PC-3 (cell line): ENCODE results near the gene OLFM2. TPM values are rescaled to one million over a fixed set of nuclear protein-coding genes. Genes with fewer than 3 reads are reported as not detected.

Experiments used
- ATAC-seq: fragments of 200-7000 bp; cut with Tn5 transposase; 2 replicates; pipeline ENCODE4 v1.9.1; 2020; ENCODE audit warnings: mild to moderate bottlenecking, moderate library complexity
- BruUV-seq: library from RNA; stranded (reverse); fragments of 400-500 nt; replicated peaks from 2 replicates; lab custom pipeline; 2021; lab: Mats Ljungman, UMichigan
- CTCF ChIA-PET: fragments of 300-600 bp; sonication (Branson Sonifier 250); formaldehyde crosslinking; loops from one replicate; lab custom pipeline; 2022; ENCODE audit warnings: antibody characterized with exemption; lab: Charles Lee
- POLR2A ChIA-PET: fragments of 300-600 bp; sonication (Branson Sonifier 250); formaldehyde crosslinking; loops from one replicate; lab custom pipeline; 2022; ENCODE audit warnings: antibody characterized with exemption; ENCODE audit not compliant: unreplicated experiment; lab: Charles Lee
- DNase-seq: peaks from one replicate; pipeline ENCODE4 v3.0.0-alpha.2; 2015
- H2AFZ ChIP-seq: fragments of 300-600 bp; sonication (generic); 2 replicates; pipeline ENCODE4 v1.6.0; 2016; ENCODE audit warnings: antibody characterized with exemption, low read length
- H3F3A ChIP-seq: fragments of 300-600 bp; sonication (generic); one replicate; pipeline ENCODE4 v1.6.0; 2017; ENCODE audit warnings: antibody characterized with exemption, low read length, control low read depth, mild to moderate bottlenecking; ENCODE audit not compliant: unreplicated experiment
- H3K27ac ChIP-seq: fragments of 300-600 bp; sonication (generic); 2 replicates; pipeline ENCODE4 v1.5.1; 2016; ENCODE audit warnings: mild to moderate bottlenecking, low read length
- H3K27me3 ChIP-seq: fragments of 300-600 bp; sonication (generic); 2 replicates; pipeline ENCODE4 v1.6.1; 2016; ENCODE audit warnings: low read length, mixed read lengths
- H3K36me3 ChIP-seq: fragments of 300-600 bp; sonication (generic); 2 replicates; pipeline ENCODE4 v1.6.1; 2016; ENCODE audit warnings: low read depth, mixed run types, low read length, mixed read lengths
- H3K4me1 ChIP-seq: fragments of 300-600 bp; sonication (generic); 2 replicates; pipeline ENCODE4 v1.5.1; 2016; ENCODE audit warnings: low read length; ENCODE audit not compliant: insufficient read depth
- H3K4me2 ChIP-seq: fragments of 300-600 bp; sonication (generic); 2 replicates; pipeline ENCODE4 v1.6.0; 2016; ENCODE audit warnings: low read length
- H3K4me3 ChIP-seq: fragments of 300-600 bp; sonication (generic); 2 replicates; pipeline ENCODE4 v1.5.1; 2016; ENCODE audit warnings: mild to moderate bottlenecking, low read length, mixed read lengths
- H3K79me2 ChIP-seq: fragments of 300-600 bp; sonication (generic); 2 replicates; pipeline ENCODE4 v1.6.1; 2017; ENCODE audit warnings: low read length, mixed read lengths
- H3K9ac ChIP-seq: fragments of 300-600 bp; sonication (generic); 2 replicates; pipeline ENCODE4 v1.6.0; 2016; ENCODE audit warnings: mild to moderate bottlenecking, low read length
- H3K9me2 ChIP-seq: fragments of 300-600 bp; sonication (generic); replicated peaks from 2 replicates; pipeline ENCODE4 v1.6.1; 2016; ENCODE audit warnings: mixed run types, low read length, mixed read lengths
- H3K9me3 ChIP-seq: fragments of 300-600 bp; sonication (generic); 2 replicates; pipeline ENCODE4 v1.6.1; 2016; ENCODE audit warnings: low read length, mixed read lengths
- H4K20me1 ChIP-seq: fragments of 300-600 bp; sonication (generic); 2 replicates; pipeline ENCODE4 v1.6.1; 2016; ENCODE audit warnings: low read length, mixed read lengths
- CTCF ChIP-seq: fragments of 300-600 bp; sonication (generic); conservative IDR thresholded peaks from 2 replicates; pipeline ENCODE4 v1.5.1; 2017; ENCODE audit warnings: antibody characterized with exemption, low read depth, mild to moderate bottlenecking, low read length
- EZH2 ChIP-seq: fragments of 300-600 bp; sonication (generic); IDR thresholded peaks from one replicate; pipeline ENCODE4 v1.6.1; 2017; ENCODE audit warnings: antibody characterized with exemption, mild to moderate bottlenecking, low read length; ENCODE audit not compliant: unreplicated experiment
- EZH2phosphoT487 ChIP-seq: fragments of 300-600 bp; sonication (generic); IDR thresholded peaks from 2 replicates; pipeline ENCODE4 v1.6.1; 2018; ENCODE audit warnings: mild to moderate bottlenecking, antibody characterized with exemption, low read length, borderline replicate concordance
- intact Hi-C: fragments of 100-400 bp; cut with micrococcal nuclease; formaldehyde crosslinking; loops from 2 replicates; pipeline ENCODE4 v1.9.0; 2023
- total RNA-seq: library from RNA; depleted of rRNA; stranded (reverse); fragments of >200 nt; gene quantifications from 2 replicates; pipeline ENCODE4 v1.2.3, GENCODE V29; 2014

Gene OLFM2
- total RNA-seq, 1 experiment from 2014 or later, result 1.6 TPM

GRCh38 chr19:9811139-9811538 lies 125.2 kb downstream of the OLFM2 start:
- peaks cover 23% of the 10 kb centered on the region; the same call in 1 of the 2 replicates for H3K36me3 ChIP-seq
- no peak overlapping the region for H3K9ac ChIP-seq
- ATAC-seq (no peak), DNase-seq (no peak)
- H3K9me2 ChIP-seq, result no peaks in the 10 kb centered on the region
- H3K27me3 ChIP-seq, result no peaks in the 10 kb centered on the region
- H3K4me3 ChIP-seq, result no peak overlapping the region
- no peak overlapping the region for H2AFZ ChIP-seq
- no peaks in the 10 kb centered on the region for H3K4me1 ChIP-seq
- H4K20me1 ChIP-seq, result no peaks in the 10 kb centered on the region
- no TSS peak for BruUV-seq
- H3K9me3 ChIP-seq, result no peaks in the 10 kb centered on the region
- intact Hi-C loops, result no loop called here
- H3K79me2 ChIP-seq, result peaks cover 4% of the 10 kb centered on the region
- no peak overlapping the region for H3K27ac ChIP-seq
- ChIA-PET POLR2A (no interaction called here), CTCF (no interaction called here)
- TF ChIP-seq EZH2 (no peak), EZH2phosphoT487 (no peak), CTCF (no peak)
- H3K4me2 ChIP-seq, result no peak overlapping the region
- no peaks in the 10 kb centered on the region for H3F3A ChIP-seq

DNA sequence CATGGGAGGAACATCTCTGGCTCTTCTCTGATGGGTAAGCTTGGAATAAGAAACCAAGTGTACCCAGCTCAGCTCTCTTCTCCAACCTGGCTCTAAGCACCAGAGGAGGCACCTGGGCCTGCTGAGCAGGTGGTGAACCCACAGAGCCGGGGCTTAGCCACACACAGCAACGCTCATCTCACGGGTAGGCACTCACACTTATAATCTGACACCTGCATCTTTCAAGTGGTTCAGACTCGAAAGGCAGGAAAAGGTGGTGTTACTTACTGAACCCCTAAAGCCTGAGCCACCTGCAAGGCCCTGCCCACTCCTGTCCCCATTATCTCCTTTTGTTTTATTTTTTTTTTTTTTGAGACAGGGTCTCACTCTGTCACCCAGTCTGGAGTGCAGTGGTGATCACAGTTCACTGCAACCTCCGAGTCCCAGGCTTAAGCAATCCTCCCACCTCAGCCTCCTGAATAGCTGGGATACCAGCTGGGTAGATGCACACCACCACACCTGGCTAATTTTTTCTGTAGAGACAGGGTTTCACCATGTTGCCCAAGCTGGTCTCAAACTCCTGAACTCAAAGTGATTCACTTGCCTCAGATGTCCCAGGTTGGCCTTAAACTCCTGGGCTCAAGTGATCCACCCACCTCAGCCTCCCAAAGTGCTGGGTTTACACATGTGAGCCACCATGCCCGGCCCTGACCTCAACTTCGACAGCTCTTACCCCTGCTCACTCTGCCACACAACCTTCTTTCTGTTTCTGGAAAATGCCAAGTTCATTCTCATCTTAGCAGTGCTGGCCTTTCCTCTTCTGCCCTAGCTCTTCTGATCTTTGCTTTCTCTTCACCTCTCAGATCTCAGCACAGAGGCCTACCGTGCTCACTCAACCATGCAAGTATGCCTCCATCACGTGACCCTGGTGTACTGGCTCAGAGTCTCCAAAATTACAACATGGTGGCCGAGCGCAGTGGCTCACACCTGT lies 127.2 kb downstream of the OLFM2 start:
- H3K9me3 ChIP-seq, result no peaks in the 10 kb centered on the region
- intact Hi-C loops, result no loop called here
- H3K27ac ChIP-seq, result no peak overlapping the region
- no peak for ATAC-seq
- H3K4me1 ChIP-seq, result no peaks in the 10 kb centered on the region
- no TSS peak for BruUV-seq
- no peak overlapping the region for H3K9ac ChIP-seq
- H3K79me2 ChIP-seq, result no peaks in the 10 kb centered on the region
- ChIA-PET POLR2A (no interaction called here), CTCF (no interaction called here)
- H4K20me1 ChIP-seq, result no peaks in the 10 kb centered on the region
- no peaks in the 10 kb centered on the region for H3K9me2 ChIP-seq
- H3F3A ChIP-seq, result no peaks in the 10 kb centered on the region
- no peaks in the 10 kb centered on the region for H3K27me3 ChIP-seq
- H3K36me3 ChIP-seq, result peaks cover 18% of the 10 kb centered on the region; the same call in 1 of the 2 replicates
- H2AFZ ChIP-seq, result no peak overlapping the region
- TF ChIP-seq CTCF, result no peak
- no peak for TF ChIP-seq EZH2
- no peak for TF ChIP-seq EZH2phosphoT487
- no peak overlapping the region for H3K4me2 ChIP-seq
- no peak overlapping the region for H3K4me3 ChIP-seq
- DNase-seq, result no peak

GRCh38 chr19:9806803-9807202 lies 129.5 kb downstream of the OLFM2 start:
- ChIA-PET CTCF (no interaction called here), POLR2A (no interaction called here)
- Histone ChIP-seq H3K27me3 (no peaks in the 10 kb centered on the region), H3K27ac (no peak overlapping the region), H3K4me1 (no peaks in the 10 kb centered on the region), H3K9ac (no peak overlapping the region), H3F3A (no peaks in the 10 kb centered on the region), H3K4me3 (no peak overlapping the region), H3K36me3 (peaks cover 18% of the 10 kb centered on the region; the same call in 1 of the 2 replicates), H3K79me2 (no peaks in the 10 kb centered on the region), H3K4me2 (no peak overlapping the region), H3K9me2 (no peaks in the 10 kb centered on the region), H2AFZ (no peak overlapping the region), H3K9me3 (no peaks in the 10 kb centered on the region), H4K20me1 (no peaks in the 10 kb centered on the region)
- ATAC-seq, result no peak
- no peak for DNase-seq
- intact Hi-C loops, result no loop called here
- BruUV-seq, result no TSS peak
- TF ChIP-seq EZH2 (no peak), EZH2phosphoT487 (no peak), CTCF (no peak)
